HG03558 (cell line): ENCODE measurements around the gene GRB2.
"Not testable (repeated sequence)": the region's sequence is repeated elsewhere in the genome, so short reads cannot be mapped to it uniquely, and the experiment has no call there.

Experiments
- ATAC-seq: cut with Tn5 transposase; IDR thresholded peaks from one replicate; pipeline ENCODE4 v1.9.1; 2021; ENCODE audit warnings: moderate number of reproducible peaks; ENCODE audit not compliant: unreplicated experiment; ENCODE audit errors: extremely low read depth

Gene GRB2

DNA sequence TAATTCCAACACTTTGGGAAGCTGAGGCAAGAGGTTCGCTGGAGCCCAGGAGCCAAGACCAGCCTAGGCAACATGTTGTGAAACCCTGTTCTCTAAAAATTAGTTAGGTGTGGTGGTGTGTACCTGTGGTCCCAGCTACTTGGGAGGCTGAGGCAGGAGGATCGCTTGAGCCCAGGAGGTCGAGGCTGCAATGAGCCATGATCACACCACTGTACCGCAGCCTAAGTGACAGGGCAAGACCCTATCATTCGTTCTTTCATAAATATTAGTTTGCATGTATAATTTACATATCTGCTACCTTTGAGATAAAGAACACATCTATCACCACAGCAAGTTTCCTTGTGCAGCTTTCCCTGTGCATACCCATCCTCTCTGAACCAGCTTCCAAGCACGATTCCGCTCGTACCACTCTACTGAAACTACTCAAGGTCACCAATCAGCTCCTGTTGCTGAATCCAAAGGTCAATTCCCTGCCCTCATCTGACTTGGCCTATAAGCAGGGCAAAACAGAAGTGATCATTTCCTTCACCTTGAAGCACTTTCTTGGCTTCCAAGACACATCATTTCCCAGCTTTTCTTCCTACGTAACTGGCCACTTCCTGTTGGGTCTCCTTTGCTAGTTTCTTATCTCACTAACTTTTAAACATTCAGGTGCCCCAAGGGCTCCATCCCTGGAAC, 49.1 kb downstream of the GRB2 start:
- no peak for ATAC-seq

DNA sequence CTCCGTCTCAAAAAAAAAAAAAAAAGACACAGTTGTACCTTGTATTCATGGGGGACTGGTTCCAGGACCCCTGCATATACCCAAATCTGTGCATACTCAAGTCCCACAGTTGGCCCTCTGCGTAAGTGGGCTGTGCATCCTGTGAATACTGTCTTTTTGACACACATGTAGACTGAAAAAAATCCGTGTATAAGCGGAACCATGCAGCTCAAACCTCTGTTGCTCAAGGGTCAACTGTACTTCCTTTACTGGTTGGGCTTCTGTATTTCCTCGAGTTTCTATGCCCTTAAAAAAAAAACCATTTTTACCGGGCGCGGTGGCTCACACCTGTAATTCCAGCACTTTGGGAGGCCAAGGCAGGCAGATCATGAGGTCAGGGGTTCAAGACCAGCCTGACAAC, 52.3 kb downstream of the GRB2 start:
- ATAC-seq, result no peak

DNA sequence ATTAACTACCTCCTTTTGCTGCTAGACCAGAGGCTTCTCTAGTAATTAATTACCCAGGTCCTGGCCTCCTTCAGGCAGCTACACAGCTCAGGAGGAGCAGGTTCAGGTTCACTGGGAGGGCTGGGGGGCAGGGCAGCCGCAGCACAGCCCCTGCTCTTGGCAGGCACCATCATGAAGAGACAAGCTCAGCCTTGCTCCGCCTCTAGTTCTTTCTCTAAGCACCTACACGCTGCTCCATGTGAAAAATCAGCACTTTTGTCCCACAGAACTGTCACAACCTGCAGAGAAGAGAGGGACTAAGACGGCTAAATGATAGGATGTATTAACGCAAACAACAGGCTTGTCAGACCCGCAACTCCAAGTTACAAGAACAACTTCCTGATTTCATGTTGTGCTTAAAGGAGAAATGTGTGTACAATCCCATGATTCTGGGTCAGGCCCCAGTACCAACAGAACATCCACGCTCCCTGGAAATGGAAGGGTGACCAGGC, 53.4 kb downstream of the GRB2 start:
- ATAC-seq, result no peak

DNA sequence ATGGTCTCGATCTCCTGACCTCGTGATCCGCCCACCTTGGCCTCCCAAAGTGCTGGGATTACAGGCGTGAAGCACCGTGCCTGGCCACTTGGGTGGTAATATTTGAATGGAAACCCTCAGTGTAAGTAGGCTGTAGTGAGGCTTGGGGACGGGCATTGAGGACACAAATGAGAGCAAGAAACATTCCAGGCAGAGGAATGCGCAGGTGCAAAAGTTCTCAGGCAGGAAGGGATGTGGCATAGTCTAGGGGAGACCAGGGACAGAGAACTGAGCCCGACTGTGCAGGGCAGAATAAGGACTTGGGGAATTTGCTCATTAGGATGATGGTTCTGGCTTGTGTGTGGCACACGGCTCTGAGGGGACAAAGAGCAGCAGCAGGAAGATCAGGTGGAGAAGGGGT, 54.8 kb downstream of the GRB2 start:
- no peak for ATAC-seq

DNA sequence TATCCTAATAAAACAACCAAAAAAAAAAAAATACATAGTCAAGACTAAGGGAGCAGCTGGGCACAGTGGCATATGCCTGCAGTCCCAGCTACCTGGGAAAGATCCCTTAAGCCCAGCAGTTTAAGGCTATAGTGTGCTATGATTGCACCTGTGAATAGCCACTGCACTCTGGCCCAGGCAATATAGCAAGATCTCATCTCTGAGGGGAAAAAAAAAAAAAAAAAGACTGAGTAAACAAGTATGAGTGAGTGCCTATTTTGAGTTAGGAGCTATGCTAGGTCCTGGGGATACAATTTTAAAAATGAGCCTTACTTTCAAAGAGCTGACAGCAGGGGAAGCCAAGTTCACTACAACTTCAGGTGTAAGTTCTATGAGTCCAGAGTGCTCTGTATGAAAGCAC, 55.4 kb downstream of the GRB2 start:
- ATAC-seq, result no peak

DNA sequence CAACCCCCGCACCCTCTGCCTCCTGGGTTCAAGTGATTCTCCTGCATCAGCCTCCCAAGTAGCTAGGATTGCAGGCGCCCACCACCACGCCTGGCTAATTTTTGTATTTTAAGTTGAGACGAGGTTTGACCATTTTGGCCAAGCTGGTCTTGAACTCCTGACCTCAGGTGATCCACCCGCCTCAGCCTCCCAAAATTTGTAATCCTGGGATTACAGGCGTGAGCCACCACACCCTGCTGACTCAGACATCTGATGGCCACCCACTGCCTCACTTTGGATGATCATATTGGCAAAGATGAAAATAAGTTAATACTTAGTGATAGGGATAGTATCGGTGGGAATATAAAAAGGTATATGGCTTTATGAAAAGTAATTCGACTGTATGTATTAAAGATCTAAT, 55.9 kb downstream of the GRB2 start:
- no peak for ATAC-seq

DNA sequence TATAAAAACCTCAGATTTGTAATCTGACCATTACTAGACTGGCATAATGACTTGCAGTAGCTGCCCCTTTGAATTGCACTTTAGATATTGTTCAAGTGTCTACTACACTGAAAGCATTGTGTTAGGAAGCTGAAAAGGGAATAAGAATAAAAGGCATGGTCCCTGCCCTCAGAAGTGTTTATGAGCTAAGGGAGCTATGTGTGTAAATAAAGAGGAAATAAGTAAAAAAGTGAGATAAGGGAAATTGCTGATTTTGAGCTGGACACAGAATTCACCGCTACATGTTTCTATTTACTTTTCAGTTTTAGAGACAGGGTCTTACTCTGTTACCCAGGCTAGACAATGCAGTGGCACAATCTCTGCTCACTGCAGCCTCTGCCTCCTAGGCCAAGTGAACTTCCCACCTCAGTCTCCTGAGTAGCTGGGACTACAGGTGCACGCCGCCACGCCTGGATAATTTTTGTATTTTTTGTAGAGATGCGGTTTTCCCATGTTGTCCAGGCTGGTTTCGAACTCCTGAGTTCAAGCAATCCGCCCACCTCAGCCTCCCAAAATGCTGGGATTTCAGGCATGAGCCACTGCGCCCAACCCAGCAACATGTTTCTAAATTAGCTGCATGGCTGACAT, 57.0 kb downstream of the GRB2 start:
- ATAC-seq, result no peak

DNA sequence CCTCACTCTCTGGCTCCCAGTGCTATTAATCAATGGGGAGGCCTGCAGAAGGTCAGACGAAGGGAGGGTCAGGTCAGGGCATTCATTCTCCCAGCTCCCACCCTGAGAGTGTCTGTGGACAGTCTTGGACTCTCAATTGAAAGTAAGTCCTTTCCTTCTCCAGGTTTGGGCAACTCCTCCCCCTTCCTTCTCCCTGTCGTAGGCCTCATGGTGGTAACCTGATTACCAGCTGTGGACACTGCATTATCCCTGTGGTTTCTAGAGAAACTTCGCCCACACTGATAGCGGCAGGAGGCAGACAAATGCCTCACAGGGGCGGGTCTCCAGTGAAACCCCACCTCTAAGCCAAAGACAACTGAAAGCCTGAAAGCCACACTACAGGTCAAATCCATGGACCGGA, 58.6 kb downstream of the GRB2 start:
- ATAC-seq, result no peak

DNA sequence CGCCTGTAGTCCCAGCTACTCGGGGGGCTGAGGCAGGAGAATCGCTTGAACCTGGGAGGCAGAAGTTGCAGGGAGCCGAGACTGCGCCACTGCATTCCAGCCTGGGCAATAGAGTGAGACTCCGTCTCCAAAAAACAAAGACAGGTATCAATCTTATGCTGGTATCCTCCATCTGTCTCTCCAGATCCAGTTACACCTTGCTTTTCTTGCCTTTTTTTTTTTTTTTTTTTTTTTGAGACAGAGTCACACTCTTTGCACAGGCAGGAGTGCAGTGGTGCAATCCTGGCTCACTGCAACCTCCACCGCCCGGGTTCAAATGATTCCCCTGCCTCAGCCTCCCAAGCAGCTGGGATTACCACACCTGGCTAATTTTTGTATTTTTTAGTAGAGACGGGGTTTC, 59.1 kb downstream of the GRB2 start:
- ATAC-seq, result not testable (repeated sequence)

DNA sequence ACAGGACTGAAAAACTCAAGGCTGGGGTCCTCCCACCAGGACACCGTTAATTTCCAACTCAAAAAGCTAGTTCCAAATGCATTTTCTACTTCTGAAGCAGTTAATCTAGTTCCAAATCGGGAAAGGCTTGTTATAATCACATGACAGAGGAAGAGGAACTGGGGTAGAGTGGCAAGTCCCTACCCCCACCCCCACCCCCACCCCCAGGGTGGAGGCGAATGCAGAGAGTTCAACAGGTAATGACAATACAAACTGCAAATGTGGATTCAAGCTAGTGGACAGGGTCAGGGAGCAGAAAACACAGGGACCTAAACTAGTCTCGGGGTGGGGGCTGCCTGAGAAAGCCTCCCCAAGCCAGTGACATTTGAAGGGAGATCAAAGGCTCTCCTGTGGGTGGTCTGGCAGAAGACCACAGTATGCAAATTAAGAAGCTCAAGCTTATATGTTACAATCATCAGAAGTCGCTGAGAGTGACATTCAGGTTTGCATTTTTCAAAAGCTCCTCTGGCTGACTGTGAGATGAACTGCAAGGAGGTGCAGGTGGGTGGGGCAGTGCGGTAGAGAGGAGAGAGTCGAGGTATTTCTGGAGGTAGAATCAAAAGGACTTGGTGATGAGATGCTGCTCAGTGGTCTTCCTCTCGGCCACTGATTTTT, 59.8 kb downstream of the GRB2 start:
- ATAC-seq, result no peak

DNA sequence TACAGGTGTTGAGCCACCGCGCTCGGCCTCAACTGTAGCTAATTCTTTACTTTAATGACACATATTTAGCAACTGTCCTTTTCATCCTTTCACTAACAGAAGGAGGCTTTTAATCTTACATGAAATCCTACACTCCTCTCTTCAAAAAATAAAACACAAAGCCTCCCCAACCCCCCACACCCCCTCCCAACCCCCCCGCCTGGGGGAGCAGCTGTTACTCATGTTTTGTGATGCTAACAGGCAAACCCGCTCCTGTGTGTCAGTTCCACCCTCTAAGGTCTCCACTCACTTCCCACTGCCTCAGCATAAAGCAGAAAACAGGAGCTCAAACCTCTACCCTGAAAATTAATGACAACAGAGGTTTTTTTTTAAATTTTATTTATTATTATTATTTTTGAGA, 60.8 kb downstream of the GRB2 start:
- no peak for ATAC-seq

DNA sequence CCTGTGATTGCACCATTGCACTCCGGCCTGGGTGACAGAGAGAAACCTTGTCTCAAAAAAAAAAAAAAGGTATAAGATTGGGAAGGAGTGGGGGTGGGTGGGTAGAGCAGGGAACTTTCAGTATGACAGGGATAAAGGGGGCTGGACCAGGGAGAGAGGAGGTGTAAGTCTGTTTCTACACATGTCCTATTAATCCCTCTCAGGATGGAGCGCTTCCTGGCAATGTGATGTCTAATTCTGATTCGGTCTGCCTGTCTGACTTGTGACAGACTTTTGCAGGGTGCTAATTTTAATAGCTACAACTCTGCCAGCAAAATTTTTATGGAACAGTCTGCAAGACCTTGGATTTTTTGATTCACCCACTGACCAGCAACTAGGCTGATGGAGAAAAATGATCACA, 62.5 kb downstream of the GRB2 start:
- no peak for ATAC-seq

DNA sequence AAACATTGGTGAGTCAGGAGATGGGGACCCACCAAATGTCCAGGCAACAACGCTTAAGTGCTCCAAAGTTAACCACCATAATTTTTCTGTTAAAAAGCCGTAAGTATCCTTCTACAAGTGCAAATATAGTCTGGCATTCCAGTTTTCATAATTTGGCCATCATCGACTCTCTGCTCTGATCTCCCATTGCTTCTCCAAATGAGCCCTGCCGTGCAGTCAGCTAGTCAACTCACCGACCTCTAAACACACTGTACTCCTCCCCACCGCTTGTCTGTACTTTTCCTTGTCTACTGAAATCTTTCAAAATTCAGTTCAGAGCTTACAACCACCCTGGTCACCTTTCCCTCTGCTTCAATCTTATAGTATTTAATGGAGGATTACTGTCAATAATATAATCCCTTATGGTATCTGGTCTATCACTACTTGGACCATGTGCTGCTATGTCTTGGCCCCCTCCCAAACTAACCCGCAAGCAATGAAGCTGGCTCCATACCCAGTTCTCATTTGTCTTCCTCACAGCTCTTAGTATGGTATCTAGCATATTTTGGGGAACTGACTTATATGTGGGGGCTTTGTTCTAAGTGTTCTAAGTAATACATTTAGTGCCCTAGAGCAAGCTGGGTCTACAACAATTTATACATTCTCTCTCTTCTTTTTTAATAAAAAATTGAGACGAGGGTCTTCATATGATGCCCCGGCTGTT, 63.5 kb downstream of the GRB2 start:
- ATAC-seq, result no peak

DNA sequence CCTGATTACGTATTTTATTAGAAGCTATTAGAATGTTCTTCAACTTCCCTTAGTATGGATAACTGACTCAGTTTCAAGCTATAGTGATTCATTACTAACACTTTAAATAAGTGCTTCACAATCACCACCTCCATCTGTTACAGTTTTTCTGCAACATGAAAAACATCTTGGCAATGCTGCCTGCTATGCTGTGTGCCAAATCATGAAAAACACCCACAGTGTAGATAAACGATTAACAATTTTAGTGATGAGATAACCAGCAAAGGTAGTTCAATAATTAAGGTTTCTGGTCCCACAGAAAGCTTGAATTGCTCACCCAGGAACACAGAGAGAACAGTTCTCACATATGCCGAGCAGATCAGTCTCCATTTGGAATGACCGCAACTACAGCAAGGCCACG, 64.8 kb downstream of the GRB2 start:
- no peak for ATAC-seq

DNA sequence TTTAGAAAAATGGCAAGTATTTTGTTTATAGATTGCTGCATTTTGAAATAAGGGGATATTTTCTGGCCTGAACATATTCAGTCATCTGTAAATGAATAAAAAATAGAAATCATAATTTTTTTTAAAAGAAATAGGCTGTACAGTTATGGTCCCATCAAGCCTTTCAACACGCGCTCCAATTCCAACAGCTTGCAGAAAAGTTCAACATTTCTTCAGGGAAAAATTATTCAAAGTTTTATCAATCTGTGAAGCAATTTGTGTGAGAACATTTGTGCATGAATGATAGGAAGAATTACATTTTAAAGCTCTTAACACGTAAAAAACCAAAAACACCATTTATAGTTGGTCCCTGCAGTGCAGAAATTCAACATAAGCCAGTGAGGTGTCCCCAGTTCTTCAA, 65.5 kb downstream of the GRB2 start:
- no peak for ATAC-seq

DNA sequence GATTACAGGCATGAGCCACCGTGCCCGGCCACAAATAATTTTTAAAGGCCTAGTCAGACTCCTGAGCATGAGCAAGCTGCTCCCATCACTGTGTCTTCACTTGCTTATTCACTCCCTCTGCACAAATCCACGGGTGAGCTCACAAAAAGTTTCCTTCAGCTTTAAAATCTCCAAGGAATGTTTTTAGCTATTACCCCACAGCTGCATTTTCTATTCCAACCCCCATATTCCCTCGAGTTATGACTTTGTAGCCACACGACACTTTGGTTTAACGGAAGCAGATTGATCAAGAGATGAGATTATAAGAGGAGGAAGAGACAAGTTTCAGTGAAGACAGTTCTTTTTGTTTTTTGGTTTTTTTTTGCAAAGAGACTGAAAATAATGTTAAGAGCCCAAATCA, 67.1 kb downstream of the GRB2 start:
- no peak for ATAC-seq

DNA sequence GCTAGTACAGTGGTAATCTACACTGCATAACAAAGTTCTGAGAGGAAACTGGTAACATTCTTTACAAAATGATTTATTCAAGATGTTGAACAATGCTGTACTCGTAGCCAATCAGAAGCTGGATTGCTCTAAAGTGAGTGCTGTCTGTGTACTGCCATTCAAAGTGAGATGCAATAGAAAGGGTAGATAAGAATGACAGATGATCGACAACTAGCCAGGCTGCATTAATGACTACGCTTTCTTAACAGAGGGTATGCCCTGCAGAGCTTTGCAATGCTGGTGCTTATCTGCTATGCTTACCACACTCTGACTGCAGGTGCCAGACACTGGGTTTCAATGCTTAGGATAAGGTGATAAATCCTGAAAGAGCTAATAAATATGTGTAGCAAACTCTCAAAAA, 70.2 kb downstream of the GRB2 start:
- no peak for ATAC-seq

DNA sequence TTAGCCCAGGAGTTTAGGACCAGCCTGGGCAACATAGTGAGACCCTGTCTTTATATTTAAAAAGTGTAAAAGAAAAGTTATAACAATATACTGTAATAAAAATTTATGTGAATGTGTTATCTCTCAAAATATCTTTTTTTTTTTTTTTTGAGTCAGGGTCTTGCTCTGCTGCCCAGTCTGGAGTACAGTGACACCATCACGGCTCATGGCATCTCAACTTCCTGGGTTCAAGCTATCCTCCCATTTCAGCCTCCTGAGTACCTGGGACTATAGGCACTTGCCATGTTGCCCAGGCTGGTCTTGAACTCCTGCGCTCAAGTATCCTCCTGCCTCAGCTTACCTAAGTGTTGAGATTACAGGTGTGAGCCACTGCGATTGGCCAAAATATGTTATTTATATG, 70.8 kb downstream of the GRB2 start:
- no peak for ATAC-seq

DNA sequence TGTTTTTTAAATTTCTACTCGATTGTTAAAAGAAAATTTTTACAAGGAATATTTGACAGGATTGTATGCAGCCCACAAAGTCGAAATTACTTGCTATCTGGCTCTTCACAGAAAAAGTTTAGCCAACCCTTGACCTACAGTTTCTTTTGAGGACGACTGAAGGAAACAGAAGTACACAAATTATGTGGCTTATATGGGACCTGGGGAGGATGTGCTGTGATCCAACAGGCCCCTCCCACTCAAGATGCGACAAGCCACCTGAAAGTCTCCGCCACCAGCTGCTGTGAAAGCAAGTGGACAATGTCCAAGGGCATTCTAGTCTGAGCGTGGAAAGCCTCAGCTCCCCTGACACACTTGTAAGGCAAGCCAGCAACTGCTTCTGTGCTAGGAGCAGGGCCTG, 73.8 kb downstream of the GRB2 start:
- ATAC-seq, result no peak

DNA sequence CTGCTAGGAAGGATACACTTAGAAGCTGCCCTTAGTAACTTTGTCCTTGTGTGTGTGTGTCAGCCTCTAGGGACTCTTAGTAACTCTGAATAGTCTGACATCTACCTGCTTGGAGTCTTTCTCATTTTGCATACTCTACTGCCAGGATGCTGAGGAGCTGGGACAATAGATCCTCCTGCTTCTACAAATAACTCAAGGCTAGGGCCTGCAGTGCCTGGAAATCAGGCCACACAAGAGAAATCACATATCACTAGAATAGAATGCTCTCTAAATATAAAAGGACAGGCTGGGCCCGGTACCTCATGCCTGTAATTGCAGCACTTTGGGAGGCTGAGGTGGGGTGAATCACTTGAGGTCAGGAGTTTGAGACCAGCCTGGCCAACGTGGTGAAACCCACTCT, 77.7 kb downstream of the GRB2 start:
- ATAC-seq, result no peak

DNA sequence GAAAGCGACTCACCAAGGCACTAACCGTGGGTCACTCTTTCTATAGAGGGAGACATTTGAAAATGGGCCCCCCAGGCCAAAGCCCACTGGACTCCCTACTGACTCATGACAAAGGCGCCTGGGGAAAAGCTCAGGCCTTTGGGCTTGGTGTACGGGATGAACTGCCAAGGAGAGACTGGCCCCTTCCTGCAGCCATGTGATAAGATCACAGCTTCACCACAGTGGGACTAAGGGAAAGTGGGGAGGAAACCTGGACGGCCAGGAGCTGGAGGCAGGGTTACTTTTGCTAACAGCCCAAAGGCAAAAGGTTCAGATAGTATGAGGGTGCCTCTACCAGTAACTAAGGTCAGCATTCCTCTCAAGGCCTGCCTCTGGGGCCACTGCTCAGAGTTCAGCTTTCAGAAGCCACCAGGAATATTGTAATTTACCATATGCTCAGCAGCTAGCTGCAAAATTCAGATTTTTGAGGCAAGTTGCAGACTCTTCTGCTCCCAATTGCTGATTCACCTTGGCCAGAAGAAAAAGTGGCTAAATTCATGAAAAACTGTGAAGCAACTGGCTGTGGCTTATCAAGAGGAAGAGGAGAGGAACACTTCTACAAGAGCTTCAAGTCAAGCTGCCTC, 79.1 kb downstream of the GRB2 start:
- ATAC-seq, result no peak
